Activated CD8-positive, alpha-beta memory T cell treated with anti-CD3 and anti-CD28 coated beads, Interleukin-2, amount 50 U/mL, for 1 hour (primary cell): Measurements from ENCODE around the gene FANCD2OS.
"Not testable (repeated sequence)": the region's sequence is repeated elsewhere in the genome, so short reads cannot be mapped to it uniquely, and the experiment has no call there.

ENCODE experiments used
- DNase-seq: peaks from one replicate; pipeline ENCODE4 v3.0.0-alpha.2; 2020; ENCODE audit errors: extremely low read depth

The FANCD2OS gene

GRCh38 chr3:10093678-10094077, 14.4 kb downstream of the FANCD2OS start:
- DNase-seq, result no peak

- not testable (repeated sequence) for DNase-seq
Observed at GRCh38 chr3:10091387-10091786, 16.7 kb downstream of the FANCD2OS start.

- not testable (repeated sequence) for DNase-seq
Observed at GRCh38 chr3:10090774-10091173, 17.3 kb downstream of the FANCD2OS start.

- DNase-seq, result no peak
Observed at GRCh38 chr3:10090179-10090578, 17.9 kb downstream of the FANCD2OS start.

- DNase-seq, result no peak
Observed at GRCh38 chr3:10088256-10088655, 19.8 kb downstream of the FANCD2OS start.

- DNase-seq, result no peak
Observed at GRCh38 chr3:10085738-10086137, 22.3 kb downstream of the FANCD2OS start.

- DNase-seq, result no peak
Observed at GRCh38 chr3:10081871-10082270, 26.2 kb downstream of the FANCD2OS start.

GRCh38 chr3:10074666-10075065, 33.4 kb downstream of the FANCD2OS start:
- DNase-seq, result no peak

GRCh38 chr3:10070077-10070476, 38.0 kb downstream of the FANCD2OS start:
- DNase-seq, result not testable (repeated sequence)

- no peak for DNase-seq
Observed at GRCh38 chr3:10055097-10055496, 53.0 kb downstream of the FANCD2OS start.
